Occipital lobe (tissue), 2 donors: ENCODE results near the gene FAM20C. TPM values are rescaled to one million over a fixed set of nuclear protein-coding genes. Genes with fewer than 3 reads are reported as not detected.
"Not testable (repeated sequence)": the region's sequence is repeated elsewhere in the genome, so short reads cannot be mapped to it uniquely, and the experiment has no call there.

ENCODE experiments used
- DNase-seq: peaks from one replicate; lab custom pipeline; 2025; lab: John Stamatoyannopoulos, UW
- total RNA-seq: library from RNA; depleted of rRNA; stranded (reverse); fragments of >200 nt; gene quantifications from one replicate; pipeline ENCODE4 v1.2.3, GENCODE V29; 2014

FAM20C gene
- total RNA-seq, 1 donor from 2014 or later = 18.1 TPM

GRCh38 chr7:289209-289755 is 96.9 kb downstream of the FAM20C start:
- no peak for DNase-seq

- DNase-seq = no peak
Measured at GRCh38 chr7:289756-290553, 97.6 kb downstream of the FAM20C start, which contains the start of gene FOXL3. Gene FOXL3 (plus strand): TSS chr7:290170. CDS start chr7:290170, 0 bp downstream.

GRCh38 chr7:290554-291372 is 98.4 kb downstream of the FAM20C start:
- no peak for DNase-seq

GRCh38 chr7:291373-292092 is 99.2 kb downstream of the FAM20C start:
- no peak for DNase-seq

GRCh38 chr7:292226-292625 is 99.9 kb downstream of the FAM20C start:
- DNase-seq = no peak

GRCh38 chr7:292826-293225 is 100.5 kb downstream of the FAM20C start:
- no peak for DNase-seq

GRCh38 chr7:293681-294439 is 101.5 kb downstream of the FAM20C start:
- DNase-seq = no peak

- no peak for DNase-seq
Measured at GRCh38 chr7:294440-295154, 102.2 kb downstream of the FAM20C start.

GRCh38 chr7:295155-296154 is 103.1 kb downstream of the FAM20C start:
- no peak for DNase-seq

- no peak for DNase-seq
Measured at GRCh38 chr7:296373-296945, 104.1 kb downstream of the FAM20C start.

- not testable (repeated sequence) for DNase-seq
Measured at GRCh38 chr7:297141-297540, 104.8 kb downstream of the FAM20C start.

- no peak for DNase-seq
Measured at GRCh38 chr7:297611-298374, 105.4 kb downstream of the FAM20C start.

GRCh38 chr7:298375-298702 is 106.0 kb downstream of the FAM20C start:
- DNase-seq = no peak

GRCh38 chr7:298743-299142 is 106.4 kb downstream of the FAM20C start:
- no peak for DNase-seq

- no peak for DNase-seq
Measured at GRCh38 chr7:299169-299568, 106.8 kb downstream of the FAM20C start.

- DNase-seq = no peak
Measured at GRCh38 chr7:299628-300027, 107.3 kb downstream of the FAM20C start.

GRCh38 chr7:300048-300447 is 107.7 kb downstream of the FAM20C start:
- no peak for DNase-seq
